Cardiac fibroblast (primary cell): ENCODE measurements around the gene RARG.

Experiments
- DNase-seq, 2 donors: peaks; one replicate each; pipeline versions ENCODE4 v3.0.0 to v3.0.0-alpha.2; 2010; ENCODE audit warnings: low read depth in 2 of 2
- H3K4me3 ChIP-seq, 2 donors: replicated peaks in 1 of 2; 1 replicate in 1 of 2; 2 replicates in 1 of 2; pipeline ENCODE4 v1.5.1; 2011; ENCODE audit warnings: low read depth in 2 of 2, low read length in 2 of 2, mild to moderate bottlenecking in 2 of 2, moderate library complexity in 1 of 2
- CTCF ChIP-seq: IDR thresholded peaks from one replicate; pipeline ENCODE4 v1.5.1; 2011; ENCODE audit warnings: low read depth, mild to moderate bottlenecking, low read length, inconsistent platforms

The RARG gene

GRCh38 chr12:53195516-53196420 is 36.2 kb downstream of the RARG start:
- no peak for DNase-seq
- TF ChIP-seq CTCF, result no peak
- no peak overlapping the region for H3K4me3 ChIP-seq

DNA sequence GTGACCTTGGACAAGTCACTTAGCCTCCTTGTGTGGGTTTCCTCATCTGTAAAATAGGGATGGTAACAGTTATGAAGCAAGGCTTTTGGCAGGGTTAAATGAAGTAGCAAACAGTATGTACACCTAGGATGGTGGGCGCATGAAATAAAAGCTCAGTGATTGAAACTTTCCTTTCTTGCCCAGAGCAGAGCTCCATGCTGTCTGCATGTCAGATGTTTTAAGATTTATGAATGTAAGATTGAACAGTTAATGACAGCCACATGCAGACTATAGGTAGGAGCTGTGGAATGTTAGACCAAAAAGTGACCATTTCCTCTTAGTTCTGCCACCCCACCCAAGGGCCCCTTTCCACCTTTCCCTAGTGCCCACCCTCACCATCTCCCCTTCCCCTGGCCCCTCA is 37.0 kb downstream of the RARG start:
- TF ChIP-seq CTCF, result no peak
- H3K4me3 ChIP-seq, result no peak overlapping the region
- no peak for DNase-seq

DNA sequence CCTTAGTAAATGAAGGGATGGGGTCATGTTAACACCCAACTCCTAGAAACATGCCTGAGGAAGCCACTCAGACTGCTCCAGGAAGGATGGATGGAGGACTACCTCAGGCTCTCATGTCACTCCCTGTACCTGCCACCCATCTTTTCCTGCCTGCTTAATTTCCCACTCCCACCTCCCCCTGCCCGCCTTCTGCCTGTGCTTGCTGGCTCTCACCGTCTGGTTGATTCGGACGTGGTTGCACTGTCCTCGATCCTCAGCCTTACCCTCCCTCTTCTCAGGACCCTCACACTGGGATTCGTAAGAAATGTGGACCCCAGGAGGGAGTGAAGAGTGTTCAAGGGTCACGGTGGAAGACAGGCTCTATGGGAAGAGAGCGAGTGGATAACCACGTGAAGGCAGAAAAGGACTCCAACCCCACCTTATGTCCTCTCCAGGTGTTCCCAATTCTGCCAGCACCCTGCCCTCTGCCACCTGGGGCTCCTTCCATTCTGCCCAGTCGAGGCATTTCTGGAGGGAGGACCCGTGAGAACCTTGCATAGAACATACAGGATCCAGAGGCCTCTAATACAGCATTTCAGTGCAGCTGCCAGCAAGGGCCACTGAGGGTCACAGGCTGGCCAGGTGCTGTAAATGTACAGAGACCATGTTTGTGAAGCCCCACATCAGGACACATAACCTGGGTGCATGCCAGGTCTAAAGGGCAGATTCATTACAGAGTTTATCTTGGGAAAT is 37.9 kb downstream of the RARG start:
- TF ChIP-seq CTCF, result no peak
- H3K4me3 ChIP-seq, result no peak overlapping the region
- no peak for DNase-seq

DNA sequence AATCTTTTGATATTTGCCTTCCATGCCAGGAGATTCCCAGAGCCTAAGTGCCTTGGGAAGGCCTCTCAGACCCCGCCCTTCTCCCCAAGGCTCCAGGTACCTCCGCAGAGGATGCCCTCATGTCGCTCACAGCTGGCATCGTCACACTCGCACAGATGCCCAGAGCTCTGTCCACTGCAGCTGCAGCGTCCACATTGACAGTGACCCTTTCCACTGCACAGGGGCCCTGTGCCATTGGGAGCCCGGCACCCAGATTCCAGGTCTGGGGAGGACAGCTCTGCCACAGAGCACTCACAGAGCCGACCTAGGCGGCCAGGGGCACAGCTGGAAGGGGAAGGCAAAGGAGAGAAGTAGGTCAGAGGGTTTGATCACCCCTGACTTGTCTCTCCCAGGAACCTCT is 39.0 kb downstream of the RARG start:
- no peak for DNase-seq
- TF ChIP-seq CTCF, result no peak
- no peak overlapping the region for H3K4me3 ChIP-seq

GRCh38 chr12:53192531-53193021 is 39.4 kb downstream of the RARG start:
- DNase-seq, result no peak
- no peak for TF ChIP-seq CTCF
- no peak overlapping the region for H3K4me3 ChIP-seq

DNA sequence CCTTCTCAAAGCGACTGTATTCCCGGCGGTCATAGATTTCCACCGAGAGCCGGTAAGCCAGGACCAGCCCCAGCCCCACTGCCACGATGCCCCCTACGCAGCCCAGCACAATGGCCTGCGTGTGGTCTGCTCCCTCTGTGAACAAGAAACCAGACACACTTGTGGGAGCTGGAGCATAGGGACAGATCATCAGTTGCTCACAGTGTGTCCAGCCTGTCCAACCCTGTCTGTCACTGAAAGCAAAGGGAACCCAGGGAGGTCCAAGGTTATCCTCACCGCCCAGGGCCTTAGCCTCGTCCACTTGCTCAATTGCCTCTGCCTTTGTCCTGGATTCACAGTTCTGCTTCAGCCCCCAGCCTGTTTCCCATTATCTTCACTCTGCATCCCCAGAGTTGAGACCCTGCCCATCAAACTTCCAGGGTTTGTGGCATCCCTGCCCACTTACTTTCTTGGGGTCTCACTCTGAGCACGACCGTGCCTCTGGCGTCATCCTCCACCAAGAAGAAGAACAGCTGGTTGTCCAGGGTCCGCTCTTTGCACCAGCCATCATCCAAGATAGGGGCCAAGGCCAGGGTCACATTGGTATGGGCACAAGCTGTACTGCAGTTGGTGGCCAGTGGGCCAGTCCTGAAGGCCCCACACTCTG is 40.0 kb downstream of the RARG start:
- no peak overlapping the region for H3K4me3 ChIP-seq
- no peak for TF ChIP-seq CTCF
- DNase-seq, result no peak
